Ovary (tissue), 9 donors: ENCODE data around the gene SHC4. TPM values are rescaled to one million over a fixed set of nuclear protein-coding genes. Genes with fewer than 3 reads are reported as not detected.

ENCODE experiments used
- DNase-seq, 5 donors: peaks; one replicate each; pipeline ENCODE4 v3.0.0-alpha.2; 2019 to 2020
- H3K27ac ChIP-seq, 2 donors: fragments of 200-600 bp; one replicate each; pipeline versions ENCODE4 v1.5.1 to v1.8.0; 2019 to 2022
- H3K27me3 ChIP-seq: fragments of 200-600 bp; one replicate; pipeline ENCODE4 v1.8.0; 2022
- H3K36me3 ChIP-seq: fragments of 200-600 bp; sonication (generic); one replicate; pipeline ENCODE4 v1.5.1; 2019
- H3K4me1 ChIP-seq: one replicate; pipeline ENCODE4 v1.8.1; 2013; ENCODE audit warnings: mild to moderate bottlenecking, moderate library complexity; ENCODE audit not compliant: insufficient read depth
- H3K4me3 ChIP-seq: fragments of 200-600 bp; sonication (generic); one replicate; pipeline ENCODE4 v1.5.1; 2017
- H3K9me3 ChIP-seq, 2 donors: fragments of 200-600 bp in 1 of 2; sonication (generic) in 1 of 2; one replicate each; pipeline versions ENCODE4 v1.5.1 to v1.8.1; 2013 to 2019; ENCODE audit warnings: mild to moderate bottlenecking in 1 of 2, moderate library complexity in 1 of 2
- EP300 ChIP-seq: sonication (generic); formaldehyde crosslinking; IDR thresholded peaks from one replicate; pipeline ENCODE4 v1.6.1; 2017; ENCODE audit warnings: antibody characterized with exemption
- POLR2A ChIP-seq: fragments of 450-650 bp; IDR thresholded peaks from one replicate; pipeline ENCODE4 v1.6.1; 2017; ENCODE audit warnings: antibody characterized with exemption, mild to moderate bottlenecking, moderate library complexity
- WGBS, 3 donors: extraction: QIAGEN DNeasy Blood & Tissue Kit in 1 of 3; methylation state at CpG; one replicate each; pipeline versions ENCODE4 v1.1.5 to v1.1.7; 2013 to 2017; 5-methylcytosine and 5-hydroxymethylcytosine counted together
- intact Hi-C, 4 donors: fragments of 100-400 bp; cut with DNase I; formaldehyde crosslinking; loops; one replicate each; pipeline versions ENCODE4 v1.11.0 to v1.15.1; 2022 to 2023
- polyA plus RNA-seq, 2 donors: library from polyadenylated mRNA; stranded (reverse); fragments of 200-250 nt in 1 of 2; fragments of 350-450 nt in 1 of 2; fragmentation: Illumina TruSeq in 1 of 2; extraction: RNeasy Lipid Tissue Mini Kit (QIAGEN cat#74804) in 1 of 2; gene quantifications; one replicate each; pipeline ENCODE4 v1.2.3, GENCODE V29; 2013 to 2014
- total RNA-seq, 7 donors: library from RNA; depleted of rRNA in 2 of 7; stranded (reverse); fragments of >200 nt in 2 of 7; fragmentation: NEBNext Ultra II Directional in 3 of 7; extraction: Animal tissue kit (Norgen Biotek cat#: 25700) in 3 of 7; gene quantifications; one replicate each; pipeline versions ENCODE4 v1.1.0 to v1.2.4, GENCODE V29; 2016 to 2023
- TF ChIP-seq, protein P1 (sequence below), 3 donors: fragments of 450-650 bp in 2 of 3; fragments of 200-600 bp in 1 of 3; IDR thresholded peaks; one replicate each; pipeline versions ENCODE4 v1.5.1 to v1.8.0; 2016 to 2022; ENCODE audit warnings: antibody characterized with exemption in 3 of 3, mild to moderate bottlenecking in 1 of 3
- donor health status: DM: no; HTN: no; CAD: no; lungs with moderate emphysema.
- donor health status: DM: no; HTN: no; CAD: no.
- donor health status: Bipolar disorder and iron deficiency.
- donor health status: DM: yes; HTN: yes; CAD: no.
- donor health status: DM: no; HTN: no; CAD: no.
- donor health status: DM: yes; HTN: yes; CAD: no.

The SHC4 gene
- total and polyA plus RNA-seq, 9 donors: 0.10 to 1.8 (median 0.35) TPM

DNA sequence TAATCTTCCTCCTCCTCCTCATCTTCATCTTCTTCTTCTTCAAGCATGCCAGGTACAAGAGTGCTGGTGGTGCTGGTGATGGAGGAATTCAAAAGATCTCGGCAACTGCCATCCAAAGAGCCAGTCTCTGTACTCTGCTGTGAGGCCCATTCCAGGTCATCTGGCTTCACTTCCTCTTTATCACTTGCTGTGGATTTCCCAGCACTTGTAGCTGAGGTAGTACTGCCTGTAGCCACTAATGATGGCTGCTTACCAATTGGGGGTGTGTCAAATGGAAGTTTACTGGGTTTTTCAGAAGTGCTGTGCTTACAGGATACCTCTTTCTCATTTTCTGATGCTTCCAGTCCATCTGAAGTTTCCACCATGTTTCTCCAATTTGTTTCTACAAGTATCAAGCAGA, 28.8 kb upstream of the SHC4 start:
- no peak for DNase-seq
- Histone ChIP-seq H3K27me3 (no peaks in the 10 kb centered on the region), H3K36me3 (no peaks in the 10 kb centered on the region), H3K4me3 (no peak overlapping the region), H3K27ac (no peak overlapping the region), H3K9me3 (no peaks in the 10 kb centered on the region), H3K4me1 (no peaks in the 10 kb centered on the region)
- intact Hi-C loops: no loop called here
- 89 to 100% (median 100%) methylated on average over 1 of the region's 1 CpG for WGBS, 3 donors
- no peak for TF ChIP-seq POLR2A
- TF ChIP-seq, protein P1, sequence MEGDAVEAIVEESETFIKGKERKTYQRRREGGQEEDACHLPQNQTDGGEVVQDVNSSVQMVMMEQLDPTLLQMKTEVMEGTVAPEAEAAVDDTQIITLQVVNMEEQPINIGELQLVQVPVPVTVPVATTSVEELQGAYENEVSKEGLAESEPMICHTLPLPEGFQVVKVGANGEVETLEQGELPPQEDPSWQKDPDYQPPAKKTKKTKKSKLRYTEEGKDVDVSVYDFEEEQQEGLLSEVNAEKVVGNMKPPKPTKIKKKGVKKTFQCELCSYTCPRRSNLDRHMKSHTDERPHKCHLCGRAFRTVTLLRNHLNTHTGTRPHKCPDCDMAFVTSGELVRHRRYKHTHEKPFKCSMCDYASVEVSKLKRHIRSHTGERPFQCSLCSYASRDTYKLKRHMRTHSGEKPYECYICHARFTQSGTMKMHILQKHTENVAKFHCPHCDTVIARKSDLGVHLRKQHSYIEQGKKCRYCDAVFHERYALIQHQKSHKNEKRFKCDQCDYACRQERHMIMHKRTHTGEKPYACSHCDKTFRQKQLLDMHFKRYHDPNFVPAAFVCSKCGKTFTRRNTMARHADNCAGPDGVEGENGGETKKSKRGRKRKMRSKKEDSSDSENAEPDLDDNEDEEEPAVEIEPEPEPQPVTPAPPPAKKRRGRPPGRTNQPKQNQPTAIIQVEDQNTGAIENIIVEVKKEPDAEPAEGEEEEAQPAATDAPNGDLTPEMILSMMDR (IDR thresholded peaks at IDR 0.05): no peak

DNA sequence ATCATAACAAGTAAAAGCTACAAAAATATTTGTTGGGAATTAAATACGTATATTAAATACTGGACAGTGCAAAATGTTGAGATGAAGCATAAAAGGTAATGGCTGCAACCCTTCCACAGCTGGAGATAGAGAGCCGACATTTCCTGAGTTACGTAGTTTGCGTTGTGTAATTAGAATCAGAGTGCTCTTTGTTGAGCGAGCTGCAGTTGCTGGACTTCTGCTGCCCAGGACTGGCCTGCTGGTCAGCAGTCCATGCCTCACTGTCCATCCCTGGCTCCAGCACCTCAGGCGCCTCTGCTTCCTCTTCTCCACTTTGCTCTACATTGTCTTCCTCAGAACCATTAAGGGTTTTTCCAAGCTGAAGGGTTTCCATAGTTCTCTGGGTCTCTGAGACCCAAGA, 28.4 kb upstream of the SHC4 start:
- H3K9me3 ChIP-seq: no peaks in the 10 kb centered on the region
- TF ChIP-seq EP300 (no peak), POLR2A (no peak)
- TF ChIP-seq, protein P1 (IDR thresholded peaks at IDR 0.05): no peak
- H3K27ac ChIP-seq: no peak overlapping the region
- intact Hi-C loops: no loop called here
- WGBS, 3 donors: 97 to 99% (median 97%) methylated on average over 6 of the region's 6 CpGs
- no peaks in the 10 kb centered on the region for H3K27me3 ChIP-seq
- DNase-seq: no peak
- no peak overlapping the region for H3K4me3 ChIP-seq
- no peaks in the 10 kb centered on the region for H3K36me3 ChIP-seq
- no peaks in the 10 kb centered on the region for H3K4me1 ChIP-seq

DNA sequence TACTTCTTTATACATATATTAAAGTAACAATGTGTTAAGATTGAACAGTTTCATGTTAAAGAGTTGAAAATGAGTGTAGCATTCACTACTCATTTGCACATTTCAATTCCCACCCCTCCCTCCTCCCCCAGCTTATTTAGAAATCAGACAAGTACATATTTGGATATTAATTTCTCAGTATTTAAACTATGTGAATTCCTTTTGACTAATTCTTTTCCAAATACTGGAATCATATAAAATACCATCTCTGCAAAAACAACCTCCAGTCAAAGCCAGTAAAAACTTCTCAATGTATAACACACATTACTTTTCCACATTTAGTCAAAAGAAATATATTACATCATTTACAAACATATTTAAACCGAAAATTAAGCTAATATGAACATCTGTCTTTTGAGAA, 25.5 kb upstream of the SHC4 start:
- no peak for DNase-seq
- H3K4me3 ChIP-seq: no peak overlapping the region
- no peaks in the 10 kb centered on the region for H3K9me3 ChIP-seq
- H3K27ac ChIP-seq: no peak overlapping the region
- H3K4me1 ChIP-seq: peaks cover 3% of the 10 kb centered on the region
- TF ChIP-seq, protein P1 (IDR thresholded peaks at IDR 0.05): no peak
- TF ChIP-seq EP300: no peak
- TF ChIP-seq POLR2A: no peak
- no peaks in the 10 kb centered on the region for H3K27me3 ChIP-seq
- H3K36me3 ChIP-seq: no peaks in the 10 kb centered on the region
- intact Hi-C loops: no loop called here
- 45 to 63% (median 57%) methylated on average over 1 of the region's 1 CpG for WGBS, 3 donors

DNA sequence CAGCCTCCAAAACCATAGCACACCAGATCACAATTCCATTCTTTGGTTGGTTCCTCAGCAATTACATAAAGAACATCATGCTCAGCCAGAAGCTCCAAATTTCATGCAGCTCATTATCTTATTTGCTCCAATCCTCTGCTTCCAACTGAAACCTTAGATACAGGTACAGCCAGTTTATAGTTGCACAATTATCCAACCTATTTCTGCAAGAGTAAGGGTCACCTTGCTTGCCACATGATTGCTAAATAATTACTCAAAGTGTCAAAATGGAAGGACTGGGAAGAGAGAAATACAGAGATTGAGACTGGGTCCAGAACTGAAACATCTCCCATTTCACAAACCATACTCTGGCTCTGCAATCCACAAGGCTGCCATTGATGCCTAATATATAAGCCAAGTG, 23.4 kb upstream of the SHC4 start:
- Histone ChIP-seq H3K27me3 (no peaks in the 10 kb centered on the region), H3K9me3 (no peaks in the 10 kb centered on the region), H3K36me3 (no peaks in the 10 kb centered on the region), H3K27ac (no peak overlapping the region), H3K4me1 (peaks cover 4% of the 10 kb centered on the region), H3K4me3 (no peak overlapping the region)
- no peak for DNase-seq
- TF ChIP-seq POLR2A: no peak
- TF ChIP-seq, protein P1 (IDR thresholded peaks at IDR 0.05): no peak
- intact Hi-C loops: no loop called here

DNA sequence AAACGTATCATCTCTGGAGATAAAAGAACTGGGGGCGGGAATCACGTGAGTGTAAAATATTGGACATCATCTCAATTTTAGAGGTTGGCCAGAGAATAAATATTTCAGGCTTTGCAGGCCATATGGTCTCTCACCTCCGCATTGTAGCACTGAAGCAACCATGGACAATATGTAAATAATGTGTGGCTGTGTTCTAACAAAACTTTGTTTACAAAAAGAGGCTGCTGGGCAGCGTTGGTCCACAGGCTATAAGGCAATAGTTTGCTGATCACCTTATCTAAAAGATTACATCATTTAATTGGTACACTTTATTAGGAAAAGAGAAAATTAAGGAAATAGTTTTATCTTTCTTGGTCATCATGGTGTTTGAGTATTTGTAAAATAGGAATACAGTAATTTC, 22.5 kb upstream of the SHC4 start:
- TF ChIP-seq, protein P1 (IDR thresholded peaks at IDR 0.05): no peak
- TF ChIP-seq EP300 (no peak), POLR2A (no peak)
- no peaks in the 10 kb centered on the region for H3K36me3 ChIP-seq
- DNase-seq: no peak
- no peaks in the 10 kb centered on the region for H3K27me3 ChIP-seq
- no peaks in the 10 kb centered on the region for H3K9me3 ChIP-seq
- H3K27ac ChIP-seq: no peak overlapping the region
- intact Hi-C loops: no loop called here
- 29 to 48% (median 33%) methylated on average over 5 of the region's 5 CpGs for WGBS, 3 donors
- H3K4me1 ChIP-seq: peaks cover 4% of the 10 kb centered on the region
- no peak overlapping the region for H3K4me3 ChIP-seq
